Thyroid gland (tissue), 4 donors: ENCODE measurements around the gene CRX.
"Not testable (repeated sequence)": the region's sequence is repeated elsewhere in the genome, so short reads cannot be mapped to it uniquely, and the experiment has no call there.

Experiments used
- CTCF ChIP-seq, 6 experiments: fragments of 200-600 bp in 3 of 6; fragments of 450-650 bp in 3 of 6; sonication (generic) in 3 of 6; IDR thresholded peaks; one replicate each; pipeline ENCODE4 v1.5.1; 2016 to 2019; ENCODE audit warnings: antibody characterized with exemption in 6 of 6, mild to moderate bottlenecking in 2 of 6, inconsistent platforms in 1 of 6, moderate library complexity in 1 of 6
- POLR2A ChIP-seq, 2 donors: fragments of 450-650 bp; IDR thresholded peaks; one replicate each; pipeline ENCODE4 v1.6.1; 2017; ENCODE audit warnings: antibody characterized with exemption in 2 of 2, mild to moderate bottlenecking in 2 of 2, moderate library complexity in 1 of 2

DNA sequence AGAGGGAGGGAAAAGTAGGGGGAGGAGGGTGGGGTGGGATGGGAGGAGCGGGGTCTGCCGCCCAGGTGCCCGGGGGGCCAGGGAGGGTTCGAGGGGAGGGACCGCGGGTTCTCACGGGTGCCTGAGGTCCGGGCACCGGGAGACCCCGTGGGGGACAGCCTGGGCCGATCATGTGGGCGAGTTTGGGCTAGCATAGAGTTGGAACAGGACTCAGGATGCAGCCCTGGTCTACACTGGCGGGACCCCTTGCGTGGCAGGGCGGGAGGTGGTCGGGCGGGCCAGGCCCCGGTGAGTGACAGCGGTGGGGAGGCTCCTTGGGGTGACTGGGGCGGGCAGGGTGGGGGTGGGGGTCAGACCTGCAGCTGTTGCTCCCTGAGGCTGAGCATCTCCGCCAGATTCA, 18.6 kb upstream of the CRX start:
- TF ChIP-seq CTCF, POLR2A (IDR thresholded peaks at IDR 0.05): not testable (repeated sequence)
